HG03457 (cell line): Measurements from ENCODE around the gene UGT2B28.
"Not testable (repeated sequence)": the region's sequence is repeated elsewhere in the genome, so short reads cannot be mapped to it uniquely, and the experiment has no call there.

Experiments
- ATAC-seq: cut with Tn5 transposase; IDR thresholded peaks from one replicate; pipeline ENCODE4 v1.9.1; 2021; ENCODE audit warnings: moderate number of reproducible peaks; ENCODE audit not compliant: unreplicated experiment

Gene UGT2B28

DNA sequence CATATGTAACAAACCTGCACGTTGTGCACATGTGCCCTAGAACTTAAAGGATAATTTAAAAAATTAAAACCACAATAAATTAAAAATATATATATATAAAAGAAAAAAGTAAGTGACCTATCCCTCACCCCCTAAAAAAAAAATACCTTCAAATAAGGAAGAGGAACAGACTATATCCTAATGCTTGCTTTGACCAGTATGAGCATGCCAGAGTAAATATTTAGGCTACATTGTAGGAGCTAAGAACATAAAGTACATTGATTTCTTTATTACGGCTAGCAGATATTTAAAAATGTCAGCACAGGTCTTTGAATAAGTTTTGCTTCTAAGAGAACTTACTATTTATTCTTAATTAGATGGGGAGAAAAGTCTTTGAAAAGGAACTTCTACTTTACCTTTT is 62.8 kb downstream of the UGT2B28 start:
- not testable (repeated sequence) for ATAC-seq

DNA sequence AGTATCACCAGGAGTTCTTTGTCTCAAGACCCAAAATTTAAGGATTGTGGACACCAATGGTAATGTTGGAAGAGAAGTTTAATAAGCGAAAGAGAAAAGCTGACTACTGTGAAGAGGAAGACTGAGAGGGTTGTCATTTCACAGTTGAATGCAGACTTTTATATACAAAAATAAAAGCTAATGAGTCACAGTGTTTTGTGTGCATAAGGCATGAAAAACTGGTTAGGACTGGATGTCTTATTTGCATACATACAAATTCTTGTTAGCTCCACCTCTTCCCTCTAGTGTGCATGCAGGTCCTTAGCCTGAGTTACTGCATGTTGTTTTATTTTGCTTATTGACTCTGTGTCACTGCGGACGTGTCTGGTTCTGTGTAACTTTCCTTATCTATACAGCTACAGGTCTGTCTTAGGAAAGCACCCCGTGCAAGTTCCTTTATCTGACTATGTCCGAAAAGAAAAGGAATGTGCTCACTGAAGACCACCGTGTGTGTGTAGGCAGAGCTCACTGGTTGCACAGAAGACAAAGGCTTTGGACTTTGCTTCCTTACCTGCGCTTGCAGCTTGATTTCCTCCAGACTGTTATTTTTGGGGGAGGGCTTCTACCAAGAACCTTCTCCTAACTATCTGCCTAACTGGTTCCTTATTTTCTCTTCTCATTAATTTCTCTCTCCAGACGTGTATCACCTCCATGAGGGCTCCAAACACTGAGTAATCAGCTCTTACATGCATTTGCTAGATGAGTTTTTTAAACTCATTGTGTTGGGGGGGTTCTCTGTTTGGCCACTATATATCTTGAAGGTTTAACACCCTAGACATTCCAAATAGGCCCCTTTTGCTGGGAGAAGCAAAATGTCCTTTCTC is 63.5 kb downstream of the UGT2B28 start:
- not testable (repeated sequence) for ATAC-seq
